ENCODE data around the gene NBDY. TPM values are rescaled to one million over a fixed set of nuclear protein-coding genes. Genes with fewer than 3 reads are reported as not detected.

Gene NBDY
- total RNA-seq, 1 donor from 2014 or later, result 30.7 TPM

DNA sequence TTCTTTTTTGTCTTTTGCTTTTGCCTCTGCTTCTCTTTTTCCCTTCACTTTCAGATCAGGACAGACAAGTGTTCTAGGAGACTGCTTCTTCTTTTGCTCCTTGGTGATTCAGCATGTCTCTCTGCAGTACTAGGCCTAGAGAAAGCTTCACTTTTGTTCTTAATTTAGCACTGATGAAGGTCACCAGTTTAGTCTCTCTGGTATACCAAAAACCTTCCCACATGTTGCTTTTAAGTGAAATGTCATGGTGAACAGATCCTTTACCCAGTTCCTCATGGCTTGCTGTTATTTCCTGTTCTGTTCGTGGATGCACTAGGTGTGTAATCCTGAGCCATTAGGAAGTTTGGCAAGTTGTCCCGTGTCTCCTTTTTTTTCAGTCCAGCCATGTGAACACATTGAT lies 53.3 kb downstream of the NBDY start:
- no peak for TF ChIP-seq CTCF (IDR thresholded peaks at IDR 0.05)
- ATAC-seq (no peak), DNase-seq (no peak)
- H3K36me3 ChIP-seq, result no peaks in the 10 kb centered on the region
- intact Hi-C loops (cut with DNase I), result no loop called here
- H3K4me1 ChIP-seq, result no peaks in the 10 kb centered on the region
- no peaks in the 10 kb centered on the region for H3K27me3 ChIP-seq
- no peak overlapping the region for H3K4me3 ChIP-seq
- no peak overlapping the region for H3K27ac ChIP-seq
- H3K9me3 ChIP-seq, result no peaks in the 10 kb centered on the region

DNA sequence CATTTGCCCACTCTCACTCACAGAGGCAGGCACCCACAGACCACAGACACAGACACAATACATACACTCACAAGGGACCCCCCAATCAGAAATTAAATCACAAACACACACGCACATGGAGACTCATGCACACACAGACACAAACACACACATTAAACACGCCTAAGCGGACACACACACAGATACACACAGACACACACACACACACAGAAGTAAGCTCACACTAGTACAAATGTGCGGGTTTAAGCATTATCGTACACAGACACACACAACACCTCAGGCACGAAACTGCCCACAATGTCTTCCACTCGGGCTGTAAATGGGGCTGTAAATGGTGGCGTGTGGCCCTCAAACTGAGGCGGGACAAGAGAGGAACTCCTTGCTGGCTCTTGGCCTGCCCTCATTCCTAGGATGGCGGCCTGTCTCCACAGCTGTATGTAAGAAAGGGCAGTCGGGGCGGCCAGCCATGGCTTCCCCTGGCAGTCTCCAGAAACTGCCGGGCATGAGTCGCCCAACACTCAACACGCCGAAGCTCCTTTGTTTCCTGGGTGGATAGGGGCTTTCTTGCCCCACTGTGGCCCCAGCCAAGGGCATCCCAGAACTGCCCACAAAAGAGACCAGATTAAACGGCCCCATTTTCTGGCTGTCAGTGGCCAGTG lies 53.9 kb downstream of the NBDY start:
- no peaks in the 10 kb centered on the region for H3K9me3 ChIP-seq
- H3K27me3 ChIP-seq, result no peaks in the 10 kb centered on the region
- no peaks in the 10 kb centered on the region for H3K4me1 ChIP-seq
- ATAC-seq (no peak), DNase-seq (no peak)
- no peaks in the 10 kb centered on the region for H3K36me3 ChIP-seq
- no peak for TF ChIP-seq CTCF (IDR thresholded peaks at IDR 0.05)
- no peak overlapping the region for H3K4me3 ChIP-seq
- H3K27ac ChIP-seq, result no peak overlapping the region
- intact Hi-C loops (cut with DNase I), result no loop called here

GRCh38 chrX:56783450-56783831 lies 54.4 kb downstream of the NBDY start:
- ATAC-seq, result no peak
- intact Hi-C loops (cut with DNase I), result no loop called here

GRCh38 chrX:56783996-56784620 lies 55.1 kb downstream of the NBDY start:
- DNase-seq (peak; percentile 5), ATAC-seq (no peak)
- Histone ChIP-seq H3K27ac (no peak overlapping the region), H3K9me3 (no peaks in the 10 kb centered on the region), H3K4me1 (no peaks in the 10 kb centered on the region), H3K4me3 (no peak overlapping the region), H3K27me3 (no peaks in the 10 kb centered on the region), H3K36me3 (no peaks in the 10 kb centered on the region)
- no peak for TF ChIP-seq CTCF (IDR thresholded peaks at IDR 0.05)
- intact Hi-C loops (cut with DNase I), result no loop called here

More at GRCh38 chrX:56783450-56783831, 54.4 kb downstream of the NBDY start:
- no peaks in the 10 kb centered on the region for H3K9me3 ChIP-seq
- no peak for TF ChIP-seq CTCF (IDR thresholded peaks at IDR 0.05)
- no peaks in the 10 kb centered on the region for H3K4me1 ChIP-seq
- no peak for DNase-seq
- H3K27ac ChIP-seq, result no peak overlapping the region
- H3K36me3 ChIP-seq, result no peaks in the 10 kb centered on the region
- H3K27me3 ChIP-seq, result no peaks in the 10 kb centered on the region
- H3K4me3 ChIP-seq, result no peak overlapping the region

DNA sequence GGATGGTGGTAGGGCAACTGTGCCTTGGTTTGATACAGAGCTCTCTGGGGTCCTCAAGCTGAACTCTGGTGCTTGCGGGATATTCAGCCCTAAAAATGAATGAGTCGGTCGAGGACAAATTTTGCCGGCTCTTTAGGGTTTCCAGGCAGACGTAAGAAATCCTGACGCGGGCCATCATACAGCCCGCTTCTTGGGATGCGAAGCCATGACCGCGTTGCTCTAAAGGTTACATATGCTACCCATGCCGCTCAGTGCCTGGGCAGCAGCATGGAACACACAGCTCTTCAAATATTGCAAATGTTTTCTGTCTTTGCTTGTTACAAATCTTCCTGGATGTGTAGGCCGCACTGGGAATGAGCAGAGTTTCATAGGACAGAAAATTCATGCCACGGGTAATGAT lies 55.6 kb downstream of the NBDY start:
- H3K27ac ChIP-seq, result no peak overlapping the region
- no peaks in the 10 kb centered on the region for H3K4me1 ChIP-seq
- ATAC-seq (no peak), DNase-seq (peak; percentile 2)
- H3K9me3 ChIP-seq, result no peaks in the 10 kb centered on the region
- intact Hi-C loops (cut with DNase I), result no loop called here
- no peak for TF ChIP-seq CTCF (IDR thresholded peaks at IDR 0.05)
- no peaks in the 10 kb centered on the region for H3K27me3 ChIP-seq
- no peak overlapping the region for H3K4me3 ChIP-seq
- no peaks in the 10 kb centered on the region for H3K36me3 ChIP-seq

Measured in upper lobe of right lung (tissue), 1 donor.